ENCODE data around the gene SRSF1.

GRCh38 chr17:57972151-57972550 lies 34.9 kb downstream of the SRSF1 start:
- TF ChIP-seq CTCF (IDR thresholded peaks at IDR 0.05), result no peak
- no peak for TF ChIP-seq POLR2A (IDR thresholded peaks at IDR 0.05)
